Right lobe of liver (tissue), 6 donors: Measurements from ENCODE around the gene CD83. TPM values are rescaled to one million over a fixed set of nuclear protein-coding genes. Genes with fewer than 3 reads are reported as not detected.

Experiments used
- ATAC-seq, 4 donors: fragments of 200-7000 bp; cut with Tn5 transposase; one replicate each; pipeline ENCODE4 v1.9.1; 2020; ENCODE audit warnings: mild to moderate bottlenecking in 4 of 4, moderate library complexity in 4 of 4
- DNase-seq, 3 donors: peaks; one replicate each; pipeline ENCODE4 v3.0.0-alpha.2; 2020
- H3K27ac ChIP-seq, 3 donors: fragments of 200-600 bp; one replicate each; pipeline ENCODE4 v1.8.0; 2022
- H3K27me3 ChIP-seq, 2 donors: fragments of 200-600 bp; one replicate each; pipeline ENCODE4 v1.8.0; 2022
- H3K36me3 ChIP-seq, 4 donors: fragments of 200-600 bp; sonication (generic) in 1 of 4; one replicate each; pipeline versions ENCODE4 v1.5.1 to v1.8.0; 2017 to 2022; ENCODE audit warnings: control low read depth in 1 of 4
- H3K4me1 ChIP-seq, 4 donors: fragments of 200-600 bp; sonication (generic) in 1 of 4; one replicate each; pipeline versions ENCODE4 v1.5.1 to v1.8.0; 2017 to 2022; ENCODE audit warnings: control low read depth in 1 of 4
- H3K4me3 ChIP-seq, 3 donors: fragments of 200-600 bp; one replicate each; pipeline ENCODE4 v1.8.0; 2022
- H3K9me3 ChIP-seq, 4 donors: fragments of 200-600 bp; sonication (generic) in 1 of 4; one replicate each; pipeline versions ENCODE4 v1.5.1 to v1.8.0; 2017 to 2022; ENCODE audit warnings: control low read depth in 1 of 4
- CTCF ChIP-seq, 4 donors: fragments of 200-600 bp in 3 of 4; fragments of 450-650 bp in 1 of 4; IDR thresholded peaks; one replicate each; pipeline versions ENCODE4 v1.5.1 to v1.8.0; 2016 to 2022; ENCODE audit warnings: antibody characterized with exemption in 4 of 4, mild to moderate bottlenecking in 2 of 4
- POLR2A ChIP-seq: fragments of 450-650 bp; IDR thresholded peaks from one replicate; pipeline ENCODE4 v1.6.1; 2017; ENCODE audit warnings: antibody characterized with exemption, mild to moderate bottlenecking
- WGBS: methylation state at CpG from one replicate; pipeline ENCODE4 v1.1.6; 2018; ENCODE audit warnings: low coverage, low lambda C conversion rate; ENCODE audit not compliant: insufficient coverage; ENCODE audit errors: missing lambda C conversion rate; 5-methylcytosine and 5-hydroxymethylcytosine counted together
- intact Hi-C, 2 donors: fragments of 100-400 bp; cut with DNase I; formaldehyde crosslinking; loops; one replicate each; pipeline versions ENCODE4 v1.11.2 to v1.14.1; 2022
- total RNA-seq, 6 experiments: library from RNA; depleted of rRNA in 2 of 6; stranded (reverse); fragments of >200 nt in 2 of 6; fragmentation: NEBNext Ultra II Directional in 3 of 6; extraction: Animal tissue kit (Norgen Biotek cat#: 25700) in 3 of 6; gene quantifications; one replicate each; pipeline versions ENCODE4 v1.1.0 to v1.2.4, GENCODE V29; 2016 to 2023
- donor health status: DM: no; HTN: yes; CAD: no.
- donor health status: DM: no; HTN: no; CAD: no.
- donor health status: DM: no; HTN: no; CAD: no.
- donor health status: DM: no; HTN: yes; CAD: no.
- donor health status: DM: no; HTN: yes; CAD: no.

The CD83 gene
- total RNA-seq, 6 experiments from 2014 or later, result 0.32 to 5.2 (median 1.1) TPM

- Histone ChIP-seq H3K4me1 (no peaks in the 10 kb centered on the region), H3K4me3 (no peak overlapping the region), H3K9me3 (no peaks in the 10 kb centered on the region), H3K27me3 (no peaks in the 10 kb centered on the region), H3K36me3 (no peaks in the 10 kb centered on the region), H3K27ac (no peak overlapping the region)
- 100% methylated on average over 1 of the region's 2 CpGs for WGBS
- intact Hi-C loops, result no loop called here
- no peak for DNase-seq
- TF ChIP-seq CTCF (IDR thresholded peaks at IDR 0.05), result no peak
- TF ChIP-seq POLR2A, result no peak
- no peak for ATAC-seq
These were observed 45.3 kb downstream of the CD83 start for GRCh38 chr6:14162826-14163225.

GRCh38 chr6:14165091-14165490 is 47.5 kb downstream of the CD83 start:
- ATAC-seq (peak in 1 of 4 donors; percentile 50), DNase-seq (no peak)
- H3K4me3 ChIP-seq, result no peak overlapping the region
- H3K9me3 ChIP-seq, result no peaks in the 10 kb centered on the region
- H3K36me3 ChIP-seq, result no peaks in the 10 kb centered on the region
- no peak overlapping the region for H3K27ac ChIP-seq
- TF ChIP-seq POLR2A (no peak), CTCF (IDR thresholded peaks at IDR 0.05) (no peak)
- H3K27me3 ChIP-seq, result no peaks in the 10 kb centered on the region
- no peaks in the 10 kb centered on the region for H3K4me1 ChIP-seq
- WGBS, result 92% methylated on average over 2 of the region's 2 CpGs
- intact Hi-C loops, result no loop called here

- intact Hi-C loops, result no loop called here
- Histone ChIP-seq H3K4me1 (no peaks in the 10 kb centered on the region), H3K36me3 (no peaks in the 10 kb centered on the region), H3K27ac (no peak overlapping the region), H3K4me3 (no peak overlapping the region), H3K9me3 (no peaks in the 10 kb centered on the region), H3K27me3 (no peaks in the 10 kb centered on the region)
- 60% methylated on average over 4 of the region's 4 CpGs for WGBS
- TF ChIP-seq POLR2A (no peak), CTCF (IDR thresholded peaks at IDR 0.05) (no peak)
- DNase-seq, result no peak
- ATAC-seq, result no peak
These were observed 49.3 kb downstream of the CD83 start for GRCh38 chr6:14166839-14167238.

- 56% methylated on average over 3 of the region's 3 CpGs for WGBS
- ATAC-seq, result no peak
- no peaks in the 10 kb centered on the region for H3K27me3 ChIP-seq
- H3K9me3 ChIP-seq, result no peaks in the 10 kb centered on the region
- no peaks in the 10 kb centered on the region for H3K36me3 ChIP-seq
- no peak for DNase-seq
- no peak overlapping the region for H3K4me3 ChIP-seq
- intact Hi-C loops, result no loop called here
- no peak overlapping the region for H3K27ac ChIP-seq
- TF ChIP-seq CTCF (IDR thresholded peaks at IDR 0.05), result no peak
- no peak for TF ChIP-seq POLR2A
- H3K4me1 ChIP-seq, result no peaks in the 10 kb centered on the region
These were observed 52.6 kb downstream of the CD83 start for GRCh38 chr6:14170128-14170527.

- Histone ChIP-seq H3K4me1 (no peaks in the 10 kb centered on the region), H3K36me3 (no peaks in the 10 kb centered on the region), H3K27me3 (no peaks in the 10 kb centered on the region), H3K27ac (no peak overlapping the region), H3K4me3 (no peak overlapping the region), H3K9me3 (no peaks in the 10 kb centered on the region)
- TF ChIP-seq CTCF (IDR thresholded peaks at IDR 0.05), result no peak
- no peak for TF ChIP-seq POLR2A
- intact Hi-C loops, result no loop called here
- 89% methylated on average over 1 of the region's 1 CpG for WGBS
- DNase-seq (no peak), ATAC-seq (no peak)
These were observed 55.0 kb downstream of the CD83 start for GRCh38 chr6:14172562-14172961.
